Activated CD4-positive, alpha-beta T cell treated with anti-CD3 and anti-CD28 coated beads, Interleukin-2, amount 50 U/mL, for 1 hour (primary cell): ENCODE measurements around the gene UGT1A9.
"Not testable (repeated sequence)": the region's sequence is repeated elsewhere in the genome, so short reads cannot be mapped to it uniquely, and the experiment has no call there.

Experiments used
- DNase-seq: peaks from one replicate; pipeline ENCODE4 v3.0.0-alpha.2; 2020

UGT1A9 gene

DNA sequence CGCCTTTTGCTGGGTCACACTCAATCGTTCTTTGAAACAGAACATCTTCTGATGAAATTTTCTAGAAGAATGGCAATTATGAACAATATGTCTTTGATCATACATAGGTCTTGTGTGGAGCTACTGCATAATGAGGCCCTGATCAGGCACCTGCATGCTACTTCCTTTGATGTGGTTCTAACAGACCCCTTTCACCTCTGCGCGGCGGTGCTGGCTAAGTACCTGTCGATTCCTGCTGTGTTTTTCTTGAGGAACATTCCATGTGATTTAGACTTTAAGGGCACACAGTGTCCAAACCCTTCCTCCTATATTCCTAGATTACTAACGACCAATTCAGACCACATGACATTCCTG is 41.5 kb downstream of the UGT1A9 start:
- no peak for DNase-seq

DNA sequence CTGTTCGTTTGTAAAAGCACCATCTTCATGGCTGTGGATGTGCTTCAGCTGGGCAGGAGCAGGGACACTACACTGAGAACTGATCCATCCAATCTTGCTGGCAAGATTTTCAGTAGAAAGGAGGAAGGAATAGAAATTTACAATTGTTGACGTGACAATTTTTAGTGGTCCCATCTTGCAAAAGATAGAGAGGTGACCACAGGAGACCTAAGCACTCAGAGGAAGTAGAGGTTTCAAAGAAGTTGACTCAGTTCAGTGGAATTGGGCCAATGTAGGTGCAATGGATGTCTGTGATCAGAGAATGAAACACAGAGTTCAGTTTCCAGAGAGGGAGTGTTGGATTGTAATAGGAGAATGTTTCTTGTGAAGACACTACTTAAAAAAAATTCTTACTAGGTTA is 42.4 kb downstream of the UGT1A9 start:
- no peak for DNase-seq

DNA sequence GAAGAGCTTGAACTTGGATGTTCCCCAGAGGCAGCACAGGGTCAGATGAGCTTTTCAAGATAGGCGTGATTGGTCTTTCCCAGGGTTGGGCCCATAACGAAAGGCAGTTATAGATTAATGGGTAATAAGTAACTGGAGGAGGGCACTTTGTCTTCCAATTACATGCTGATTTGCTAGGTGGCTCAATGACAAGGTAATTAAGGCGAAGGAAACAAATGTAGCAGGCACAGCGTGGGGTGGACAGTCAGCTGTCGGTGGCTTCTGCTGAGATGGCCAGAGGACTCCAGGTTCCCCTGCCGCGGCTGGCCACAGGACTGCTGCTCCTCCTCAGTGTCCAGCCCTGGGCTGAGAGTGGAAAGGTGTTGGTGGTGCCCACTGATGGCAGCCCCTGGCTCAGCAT is 46.9 kb downstream of the UGT1A9 start, which contains the start of gene UGT1A4:
UGT1A4 (plus strand) TSS at position 185 of the 400 bp plus-strand sequence; CDS start at position 270, 85 bp downstream.
- no peak for DNase-seq

DNA sequence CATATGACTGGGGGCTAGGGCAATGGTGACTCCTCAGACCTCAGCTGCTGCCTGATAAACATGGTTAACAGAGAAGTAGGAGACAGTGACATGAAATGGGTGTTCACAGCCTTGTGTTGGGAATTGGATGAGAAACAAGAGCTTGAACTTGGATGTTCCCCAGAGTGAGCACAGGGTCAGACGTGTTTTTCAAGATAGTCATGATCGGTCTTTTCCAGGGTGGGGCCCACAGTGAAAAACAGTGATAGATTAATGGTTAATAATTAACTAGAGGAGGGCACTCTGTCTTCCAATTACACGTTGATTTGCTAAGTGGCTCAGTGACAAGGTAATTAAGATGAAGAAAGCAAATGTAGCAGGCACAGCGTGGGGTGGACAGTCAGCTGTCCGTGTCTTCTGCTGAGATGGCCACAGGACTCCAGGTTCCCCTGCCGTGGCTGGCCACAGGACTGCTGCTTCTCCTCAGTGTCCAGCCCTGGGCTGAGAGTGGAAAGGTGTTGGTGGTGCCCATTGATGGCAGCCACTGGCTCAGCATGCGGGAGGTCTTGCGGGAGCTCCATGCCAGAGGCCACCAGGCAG is 57.1 kb downstream of the UGT1A9 start, which contains the start of gene UGT1A3:
UGT1A3 (plus strand) TSS at position 320 of the 579 bp plus-strand sequence; CDS start at position 405, 85 bp downstream.
- DNase-seq, result no peak

DNA sequence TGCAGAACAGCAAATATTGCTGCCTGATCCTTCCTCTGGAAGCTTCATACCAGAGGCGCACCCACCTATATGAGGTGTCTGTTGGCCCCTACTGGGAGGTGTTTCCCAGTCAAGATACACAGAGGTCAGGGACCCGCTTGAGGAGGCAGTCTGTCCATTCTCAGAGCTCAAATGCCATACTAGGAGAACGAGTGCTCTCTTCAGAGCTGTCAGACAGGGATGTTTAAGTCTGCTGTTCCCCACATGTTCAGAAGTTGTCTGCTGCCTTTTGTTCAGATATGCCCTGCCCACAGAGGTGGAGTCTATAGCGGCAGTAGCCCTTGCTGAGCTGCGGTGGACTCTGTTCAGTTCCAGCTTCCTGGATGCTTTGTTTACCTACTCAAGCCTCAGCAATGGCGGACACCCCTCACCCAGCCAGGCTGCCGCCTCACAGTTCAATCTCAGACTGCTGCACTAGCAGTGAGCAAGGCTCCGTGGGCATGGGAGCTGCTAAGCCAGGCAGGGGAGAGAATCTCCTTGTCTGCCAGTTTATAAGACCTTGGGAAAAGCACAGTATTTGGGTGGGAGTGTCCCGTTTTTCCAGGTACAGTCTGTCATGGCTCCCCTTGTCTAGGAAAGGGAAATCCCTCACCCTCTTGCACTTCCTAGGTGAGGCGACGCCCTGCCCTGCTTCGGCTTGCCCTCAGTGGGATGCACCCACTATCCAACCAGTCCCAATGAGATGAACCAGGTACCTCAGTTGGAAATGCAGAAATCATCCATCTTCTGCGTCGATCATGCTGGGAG is 65.4 kb downstream of the UGT1A9 start:
- DNase-seq, result not testable (repeated sequence)

DNA sequence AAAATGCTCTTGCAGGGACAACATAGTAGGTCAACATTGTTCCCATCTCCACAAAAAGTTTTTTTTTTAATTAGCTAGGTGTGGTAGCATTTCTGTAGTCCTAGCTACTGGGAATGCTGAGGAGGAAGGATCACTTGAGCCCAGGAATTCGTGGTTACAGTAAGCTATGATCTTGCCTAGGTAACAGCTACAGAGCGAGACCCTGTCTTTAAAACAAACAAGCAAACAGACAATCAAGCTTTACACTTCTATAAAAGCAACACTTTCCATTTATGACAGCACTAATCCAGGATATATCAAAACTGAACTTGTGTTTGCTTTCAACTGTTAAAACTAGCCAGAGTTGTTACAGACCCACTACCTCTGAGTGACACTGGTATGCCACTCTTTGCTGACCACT is 69.2 kb downstream of the UGT1A9 start:
- DNase-seq, result no peak

DNA sequence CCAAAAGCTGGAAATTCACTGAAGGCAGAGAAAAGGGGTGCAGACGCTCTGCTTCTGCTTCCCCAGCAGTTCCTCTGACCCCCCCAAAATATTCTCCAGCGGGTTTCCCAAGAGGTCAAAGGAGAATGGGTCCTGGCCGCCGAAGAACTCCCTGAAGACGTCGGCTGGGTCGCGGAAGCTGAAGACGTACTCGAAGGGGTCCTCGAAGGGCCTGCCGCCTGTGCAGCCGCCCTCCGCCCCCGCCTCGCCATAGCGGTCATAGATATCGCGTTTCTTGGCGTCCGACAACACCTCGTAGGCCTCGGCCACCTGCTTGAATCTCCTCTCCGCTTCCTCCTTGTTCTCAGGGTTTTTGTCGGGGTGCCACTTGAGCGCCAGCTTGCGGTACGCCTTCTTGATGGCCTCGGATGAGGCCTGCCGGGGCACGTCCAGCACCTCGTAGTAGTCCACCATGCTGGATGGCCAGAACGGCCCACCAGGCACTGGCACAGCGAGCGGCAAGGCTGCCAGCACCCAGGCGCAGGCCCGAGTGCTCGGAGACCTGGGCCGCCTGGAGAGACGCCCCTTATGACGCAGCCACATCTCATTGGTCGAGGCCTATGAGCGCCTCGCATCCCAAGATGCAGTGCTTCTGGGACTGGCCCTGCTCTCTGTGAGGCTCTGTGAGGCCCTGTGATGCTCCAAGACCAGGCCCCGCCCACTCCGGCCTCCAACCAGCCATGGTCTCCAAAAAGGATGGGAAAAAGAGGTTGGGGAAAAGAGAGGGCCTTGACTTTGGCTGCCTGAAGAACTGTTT is 72.0 kb downstream of the UGT1A9 start:
- DNase-seq, result no peak

DNA sequence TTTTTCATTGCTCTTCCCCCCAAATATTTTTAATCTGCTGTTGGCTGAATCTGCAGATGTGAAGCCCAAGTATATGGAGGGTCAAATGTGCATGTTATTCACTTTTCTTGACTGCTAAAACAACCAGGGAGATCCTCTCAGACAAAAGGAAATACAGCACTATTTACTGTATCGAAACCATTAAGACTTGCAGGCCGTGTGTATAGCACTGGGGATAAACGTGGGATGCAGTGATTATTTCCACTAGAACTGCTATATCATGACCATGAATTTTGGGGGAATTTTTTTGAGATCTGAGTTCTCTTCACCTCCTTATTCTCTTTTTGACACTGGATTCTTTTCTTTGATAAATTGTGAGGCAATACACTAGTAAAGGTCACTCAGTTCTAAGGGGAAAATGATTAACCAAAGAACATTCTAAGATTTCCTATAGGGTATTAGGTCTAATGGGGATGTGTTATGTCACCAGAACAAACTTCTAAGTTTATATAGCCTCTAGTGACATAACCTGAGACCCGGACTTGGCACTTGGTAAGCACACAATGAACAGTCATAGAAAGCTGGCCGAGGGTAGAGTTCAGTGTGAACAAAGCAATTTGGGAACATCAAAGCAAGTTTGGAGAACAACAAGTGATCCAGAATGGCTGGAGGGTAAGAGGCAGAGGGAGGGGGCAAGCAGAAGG is 73.5 kb downstream of the UGT1A9 start:
- no peak for DNase-seq

DNA sequence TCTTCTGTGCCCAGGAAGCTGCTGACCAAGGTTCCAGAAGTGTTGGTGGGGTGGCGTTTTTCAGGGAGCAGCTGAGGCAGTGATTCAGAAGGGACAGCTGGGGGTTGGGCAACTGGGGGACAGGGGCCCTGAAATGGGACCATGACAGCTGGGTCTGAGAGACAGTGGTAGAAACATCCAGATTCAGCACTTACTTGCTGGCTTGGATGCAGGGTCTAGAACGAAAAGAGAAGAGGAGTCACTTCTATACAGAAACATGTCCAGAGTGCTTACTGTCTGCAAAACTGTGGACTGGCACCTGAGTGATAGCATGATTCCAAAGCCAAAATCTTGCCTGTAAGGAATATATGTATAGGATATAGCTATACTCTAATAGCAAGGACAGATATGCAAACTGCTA is 74.1 kb downstream of the UGT1A9 start:
- not testable (repeated sequence) for DNase-seq

DNA sequence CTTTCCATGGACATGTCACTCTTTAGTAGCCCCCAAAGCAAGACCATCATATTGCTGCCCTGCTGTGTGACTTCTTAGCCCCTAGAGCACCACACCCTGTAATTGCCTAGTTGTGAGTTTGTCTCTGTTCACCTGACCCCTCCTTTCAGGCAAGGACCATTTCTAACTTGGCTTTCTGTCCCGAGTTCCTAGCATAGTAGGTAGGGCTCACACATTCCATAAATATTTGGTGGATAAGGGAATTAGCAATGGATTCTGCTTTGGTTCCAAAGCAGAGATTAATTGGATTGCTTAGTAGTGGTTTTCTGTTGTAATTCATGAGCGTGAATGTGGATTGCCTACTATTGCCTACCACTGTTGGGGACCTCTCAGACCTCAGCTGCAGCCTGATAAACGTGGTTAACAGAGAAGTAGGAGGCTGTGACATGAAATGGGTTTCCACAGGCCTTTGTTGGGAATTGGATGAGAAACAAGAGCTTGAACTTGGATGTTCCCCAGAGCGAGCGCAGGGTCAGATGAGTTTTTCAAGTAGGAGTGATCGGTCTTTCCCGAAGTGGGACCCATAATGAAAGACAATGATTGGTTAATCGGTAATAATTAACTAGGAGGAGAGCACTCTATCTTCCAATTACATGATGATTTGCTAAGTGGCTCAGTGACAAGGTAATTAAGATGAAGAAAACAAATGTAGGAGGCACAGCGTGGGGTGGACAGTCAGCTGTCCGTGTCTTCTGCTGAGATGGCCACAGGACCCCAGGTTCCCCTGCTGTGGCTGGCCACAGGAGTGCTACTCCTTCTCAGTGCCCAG is 75.0 kb downstream of the UGT1A9 start:
- no peak for DNase-seq

DNA sequence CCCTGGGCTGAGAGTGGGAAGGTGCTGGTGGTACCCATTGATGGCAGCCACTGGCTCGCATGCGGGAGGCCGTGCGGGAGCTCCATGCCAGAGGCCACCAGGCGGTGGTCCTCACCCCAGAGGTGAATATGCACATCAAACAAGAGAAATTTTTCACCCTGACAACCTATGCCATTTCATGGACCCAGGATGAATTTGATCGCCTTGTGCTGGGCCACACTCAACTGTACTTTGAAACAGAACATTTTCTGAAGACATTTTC is 75.5 kb downstream of the UGT1A9 start:
- DNase-seq, result no peak

DNA sequence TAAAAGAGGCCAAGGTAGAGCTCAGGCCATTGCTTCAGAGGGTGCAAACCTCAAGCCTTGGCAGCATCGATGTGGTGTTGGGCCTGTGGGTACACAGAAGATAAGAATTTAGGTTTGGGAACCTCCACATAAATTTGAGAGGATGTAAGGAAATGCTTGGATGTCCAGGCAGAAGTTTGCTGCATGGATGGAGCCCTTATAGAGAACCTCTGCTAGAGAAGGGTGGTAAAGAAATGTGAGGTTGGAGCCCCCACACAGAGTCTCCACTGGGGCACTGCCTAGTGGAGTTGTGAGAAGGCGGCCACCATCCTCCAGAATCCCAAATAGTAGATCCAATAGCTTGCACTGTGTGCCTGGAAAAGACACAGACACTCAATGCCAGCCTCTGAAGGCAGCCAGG is 79.0 kb downstream of the UGT1A9 start:
- DNase-seq, result not testable (repeated sequence)

DNA sequence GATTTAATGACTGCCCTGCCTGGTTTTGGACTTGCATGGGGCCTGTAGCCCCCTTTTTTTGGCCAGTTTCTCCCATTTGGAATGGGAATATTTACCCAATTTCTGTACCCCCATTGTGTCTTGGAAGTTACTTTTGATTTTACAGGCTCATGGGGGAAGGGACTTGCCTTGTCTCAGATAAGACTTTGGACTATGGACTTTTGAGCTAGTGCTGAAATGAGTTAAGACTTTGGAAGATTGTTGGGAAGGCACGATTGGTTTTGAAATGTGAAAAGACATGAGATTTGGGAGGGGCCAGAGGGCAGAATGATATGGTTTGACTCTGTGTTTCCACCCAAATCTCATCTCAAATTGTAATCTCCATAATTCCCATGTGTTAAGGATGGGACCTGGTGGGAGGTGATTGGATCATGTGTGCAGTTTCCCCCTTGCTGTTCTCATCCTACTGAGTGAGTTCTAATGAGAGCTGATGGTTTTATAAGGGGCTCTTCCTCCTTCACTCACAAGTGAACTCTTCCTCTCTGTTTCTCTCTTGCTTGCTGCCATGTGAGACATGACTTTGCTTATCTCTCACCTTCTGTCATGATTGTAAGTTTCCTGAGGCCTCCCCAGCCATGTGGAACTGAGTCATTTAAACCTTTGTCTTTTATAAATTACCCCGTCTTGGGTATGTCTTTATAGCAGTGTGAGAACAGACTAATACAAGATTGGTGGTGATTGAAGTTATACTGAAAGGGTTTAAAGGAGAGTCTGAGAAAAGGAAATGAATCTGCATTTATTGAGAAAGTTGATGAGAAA is 79.7 kb downstream of the UGT1A9 start:
- not testable (repeated sequence) for DNase-seq

DNA sequence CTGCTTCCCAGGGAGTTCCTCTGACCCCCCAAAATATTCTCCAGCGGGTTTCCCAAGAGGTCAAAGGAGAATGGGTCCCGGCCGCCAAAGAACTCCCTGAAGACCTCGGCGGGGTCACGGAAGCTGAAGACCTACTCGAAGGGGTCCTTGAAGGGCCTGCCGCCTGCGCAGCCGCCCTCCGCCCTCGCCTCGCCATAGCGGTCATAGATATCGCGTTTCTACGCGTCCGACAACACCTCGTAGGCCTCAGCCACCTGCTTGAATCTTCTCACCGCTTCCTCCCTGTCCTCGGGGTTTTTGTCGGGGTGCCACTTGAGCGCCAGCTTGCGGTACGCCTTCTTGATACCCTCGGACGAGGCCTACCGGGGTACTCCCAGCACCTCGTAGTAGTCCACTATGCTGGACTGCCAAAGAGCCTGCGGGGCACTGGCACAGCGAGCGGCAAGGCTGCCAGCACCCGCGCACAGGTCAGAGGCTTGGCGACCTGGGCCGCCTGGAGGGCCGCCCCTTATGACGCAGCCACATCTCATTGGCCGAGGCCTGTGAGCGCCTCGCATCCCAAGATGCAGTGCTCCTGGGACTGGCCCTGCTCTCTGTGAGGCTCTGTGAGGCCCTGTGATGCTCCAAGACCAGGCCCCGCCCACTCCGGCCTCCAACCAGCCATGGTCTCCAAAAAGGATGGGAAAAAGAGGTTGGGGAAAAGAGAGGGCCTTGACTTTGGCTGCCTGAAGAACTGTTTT is 83.3 kb downstream of the UGT1A9 start:
- DNase-seq, result no peak

DNA sequence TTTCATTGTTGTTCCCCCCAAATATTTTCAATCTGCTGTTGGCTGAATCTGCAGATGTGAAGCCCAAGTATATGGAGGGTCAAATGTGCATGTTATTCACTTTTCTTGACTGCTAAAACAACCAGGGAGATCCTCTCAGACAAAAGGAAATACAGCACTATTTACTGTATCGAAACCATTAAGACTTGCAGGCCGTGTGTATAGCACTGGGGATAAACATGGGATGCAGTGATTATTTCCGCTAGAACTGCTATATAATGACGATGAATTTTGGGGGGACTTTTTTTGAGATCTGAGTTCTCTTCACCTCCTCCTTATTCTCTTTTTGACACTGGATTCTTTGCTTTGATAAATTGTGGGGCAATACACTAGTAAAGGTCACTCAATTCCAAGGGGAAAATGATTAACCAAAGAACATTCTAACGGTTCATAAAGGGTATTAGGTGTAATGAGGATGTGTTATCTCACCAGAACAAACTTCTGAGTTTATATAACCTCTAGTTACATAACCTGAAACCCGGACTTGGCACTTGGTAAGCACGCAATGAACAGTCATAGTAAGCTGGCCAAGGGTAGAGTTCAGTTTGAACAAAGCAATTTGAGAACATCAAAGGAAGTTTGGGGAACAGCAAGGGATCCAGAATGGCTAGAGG is 84.9 kb downstream of the UGT1A9 start:
- no peak for DNase-seq

DNA sequence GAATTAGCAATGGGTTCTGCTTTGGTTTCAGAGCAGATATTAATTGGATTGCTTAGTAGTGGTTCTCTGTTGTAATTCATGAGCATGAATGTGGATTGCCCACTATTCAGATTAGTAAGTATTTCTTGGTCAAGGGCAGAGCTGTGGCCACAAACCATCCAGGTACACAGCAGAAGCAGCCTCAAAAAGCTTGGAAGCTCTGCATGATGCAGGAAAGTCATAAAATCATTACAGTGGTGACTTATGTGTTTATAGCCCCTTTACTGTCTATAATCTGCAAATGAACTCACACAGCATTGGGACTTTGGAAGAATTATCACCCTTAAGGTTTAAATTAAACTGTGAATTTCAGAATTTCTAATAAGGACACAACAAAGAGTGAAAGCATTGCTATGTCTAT is 86.4 kb downstream of the UGT1A9 start:
- no peak for DNase-seq

DNA sequence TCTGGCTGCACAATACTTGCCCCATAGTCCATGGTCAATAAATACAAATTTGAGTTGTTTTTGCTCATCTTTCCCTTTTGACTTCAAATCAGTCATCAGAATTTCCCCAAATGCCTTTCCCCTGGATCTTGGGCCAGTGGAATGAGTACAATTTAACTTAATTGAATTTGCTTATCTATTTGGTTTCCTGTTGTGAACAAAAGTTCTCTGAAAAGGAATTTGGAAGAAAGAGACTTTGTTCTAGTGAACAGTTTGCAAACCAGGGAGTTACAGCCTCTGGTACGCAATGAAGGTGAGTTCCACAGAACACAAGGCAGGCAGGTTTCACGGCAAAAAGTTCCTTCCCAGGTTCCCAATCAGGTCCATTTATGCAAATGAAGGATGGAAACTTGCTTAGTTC is 87.2 kb downstream of the UGT1A9 start:
- DNase-seq, result no peak

DNA sequence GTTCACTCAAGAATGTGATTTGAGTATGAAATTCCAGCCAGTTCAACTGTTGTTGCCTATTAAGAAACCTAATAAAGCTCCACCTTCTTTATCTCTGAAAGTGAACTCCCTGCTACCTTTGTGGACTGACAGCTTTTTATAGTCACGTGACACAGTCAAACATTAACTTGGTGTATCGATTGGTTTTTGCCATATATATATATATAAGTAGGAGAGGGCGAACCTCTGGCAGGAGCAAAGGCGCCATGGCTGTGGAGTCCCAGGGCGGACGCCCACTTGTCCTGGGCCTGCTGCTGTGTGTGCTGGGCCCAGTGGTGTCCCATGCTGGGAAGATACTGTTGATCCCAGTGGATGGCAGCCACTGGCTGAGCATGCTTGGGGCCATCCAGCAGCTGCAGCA is 88.3 kb downstream of the UGT1A9 start, which contains the start of gene UGT1A1:
UGT1A1 (plus strand) TSS at position 228 of the 400 bp plus-strand sequence; CDS start at position 246, 18 bp downstream.
- DNase-seq, result no peak

DNA sequence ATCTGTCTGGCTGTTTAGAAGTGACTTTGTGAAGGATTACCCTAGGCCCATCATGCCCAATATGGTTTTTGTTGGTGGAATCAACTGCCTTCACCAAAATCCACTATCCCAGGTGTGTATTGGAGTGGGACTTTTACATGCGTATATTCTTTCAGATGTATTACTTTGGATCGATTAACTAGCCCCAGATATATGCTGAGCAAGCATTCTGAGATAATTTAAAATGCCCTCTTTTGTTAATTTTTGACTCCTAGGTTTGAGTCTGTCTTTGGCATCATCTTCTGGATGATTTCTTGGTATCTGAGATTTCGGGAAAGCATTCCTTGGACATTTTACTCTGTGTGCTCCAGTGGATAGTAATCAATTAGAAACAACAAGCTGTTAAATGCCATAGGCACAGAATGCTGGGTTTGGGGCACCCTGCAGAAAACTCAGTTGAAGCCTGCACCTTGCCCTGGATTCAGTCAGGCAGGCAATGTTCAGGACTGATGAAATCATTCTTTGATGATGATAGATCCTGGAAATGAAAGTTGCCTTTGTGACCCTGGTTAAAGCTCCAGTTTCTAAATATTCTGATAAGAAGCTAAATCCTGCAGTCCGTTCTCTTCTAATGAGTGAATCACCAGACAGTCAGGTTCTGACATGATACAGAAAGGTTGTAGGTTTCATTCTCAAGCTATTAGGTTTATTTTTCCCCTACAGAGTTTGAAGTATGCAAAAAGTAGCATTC is 89.5 kb downstream of the UGT1A9 start:
- no peak for DNase-seq

DNA sequence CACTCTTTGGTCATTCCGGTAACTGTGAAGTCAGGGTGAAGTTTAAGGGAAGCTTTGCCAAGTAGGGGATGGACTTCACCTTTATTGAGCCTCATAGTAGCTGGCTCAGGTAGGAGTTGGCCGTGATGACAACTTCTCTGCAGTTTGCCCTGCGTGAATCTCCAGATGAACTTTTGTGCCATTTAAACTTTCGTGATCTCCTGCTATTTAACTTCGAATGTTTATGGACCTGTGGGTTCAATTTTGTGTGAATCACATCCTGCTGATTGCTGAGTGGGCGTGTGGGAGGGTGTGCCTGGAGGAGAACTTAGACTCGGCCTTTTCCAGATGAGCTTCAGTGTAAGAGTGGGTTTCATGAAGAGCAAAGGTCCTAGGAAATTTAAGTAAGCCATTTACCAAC is 92.6 kb downstream of the UGT1A9 start:
- no peak for DNase-seq
